ENCODE results near the gene CCDC14. TPM values are rescaled to one million over a fixed set of nuclear protein-coding genes. Genes with fewer than 3 reads are reported as not detected.

CCDC14 gene
- total and polyA plus RNA-seq, 2 experiments from 2014 or later = 52.5 to 113 TPM

- Histone ChIP-seq H3K27me3 (ENCODE audit: insufficient read depth) (peaks cover 54% of the 10 kb centered on the region), H3K27ac (ENCODE audit: low read depth) (no peak overlapping the region), H3K36me3 (ENCODE audit: insufficient read depth) (no peaks in the 10 kb centered on the region), H3K4me3 (no peak overlapping the region), H3K4me2 (no peak overlapping the region), H2AFZ (no peak overlapping the region), H3K9me2 (ENCODE audit: insufficient read depth) (no peaks in the 10 kb centered on the region), H4K20me1 (replicated peaks; ENCODE audit: insufficient read depth) (no peaks in the 10 kb centered on the region), H3K4me1 (ENCODE audit: insufficient read depth) (no peaks in the 10 kb centered on the region), H3K79me2 (replicated peaks; ENCODE audit: insufficient read depth) (no peaks in the 10 kb centered on the region), H3F3A (replicated peaks; ENCODE audit: low read depth) (no peaks in the 10 kb centered on the region)
- Mint-ChIP-seq H3K36me3 (ENCODE audit: low read depth) (no peaks in the 10 kb centered on the region), H3K27ac (no peak overlapping the region), H3K27me3 (ENCODE audit: insufficient read depth, low read depth, poor library complexity) (peaks cover 15% of the 10 kb centered on the region), H3K4me1 (no peaks in the 10 kb centered on the region), H3K9me3 (no peaks in the 10 kb centered on the region), H3K4me3 (no peak overlapping the region)
- no peak for DNase-seq (ENCODE audit: low spot score)
- no peak for TF ChIP-seq EZH2 (IDR thresholded peaks at IDR 0.05; ENCODE audit: low read depth, unreplicated experiment)
- no peak for TF ChIP-seq ZNF114 (CRISPR knock-in tag; IDR thresholded peaks at IDR 0.05)
- TF ChIP-seq REST (IDR thresholded peaks at IDR 0.05; ENCODE audit: unreplicated experiment) = no peak
- TF ChIP-seq STAT1 (IDR thresholded peaks at IDR 0.05; ENCODE audit: unreplicated experiment) = no peak
- no peak for TF ChIP-seq ETS1 (IDR thresholded peaks at IDR 0.05)
- TF ChIP-seq JUNB (IDR thresholded peaks at IDR 0.05; ENCODE audit: unreplicated experiment) = no peak
- TF ChIP-seq ZNF331 (CRISPR knock-in tag; IDR thresholded peaks at IDR 0.05; ENCODE audit: low read depth) = no peak
- TF ChIP-seq CREB1 (CRISPR knock-in tag; IDR thresholded peaks at IDR 0.05; ENCODE audit: low read depth) = no peak
- no peak for TF ChIP-seq ZNF462 (CRISPR knock-in tag; IDR thresholded peaks at IDR 0.05)
- TF ChIP-seq EZH2phosphoT487 (IDR thresholded peaks at IDR 0.05; ENCODE audit: unreplicated experiment) = no peak
- TF ChIP-seq POLR2AphosphoS5 (IDR thresholded peaks at IDR 0.05; ENCODE audit: low read depth) = no peak
- no peak for TF ChIP-seq CTCF (conservative IDR thresholded peaks at IDR 0.05; ENCODE audit: low read depth in 2 of 2)
- no peak for TF ChIP-seq NANOG (IDR thresholded peaks at IDR 0.05; ENCODE audit: borderline replicate concordance)
- no peak for ATAC-seq
Measured at GRCh38 chr3:123993818-123994217, 32.8 kb upstream of the CCDC14 start.
